OCI-LY7 (cell line): ENCODE data around the gene ZYG11B. TPM values are rescaled to one million over a fixed set of nuclear protein-coding genes. Genes with fewer than 3 reads are reported as not detected.

Source experiments
- BruUV-seq: library from RNA; stranded (reverse); fragments of 400-500 nt; replicated peaks from 2 replicates; lab custom pipeline; 2021; lab: Mats Ljungman, UMichigan
- CTCF ChIA-PET: fragments of 300-600 bp; sonication (Branson Sonifier 250); formaldehyde crosslinking; loops from one replicate; lab custom pipeline; 2022; ENCODE audit warnings: antibody characterized with exemption; ENCODE audit not compliant: unreplicated experiment; lab: Charles Lee
- POLR2A ChIA-PET: fragments of 300-600 bp; sonication (Branson Sonifier 250); formaldehyde crosslinking; loops from one replicate; lab custom pipeline; 2022; ENCODE audit warnings: antibody characterized with exemption; lab: Charles Lee
- DNase-seq: peaks from one replicate; pipeline ENCODE4 v3.0.0-alpha.2; 2015; ENCODE audit warnings: low spot score
- H2AFZ ChIP-seq: fragments of 200-600 bp; sonication (generic), shearing (Covaris generic); 2 replicates; pipeline ENCODE4 v1.6.1; 2014; ENCODE audit warnings: mild to moderate bottlenecking, antibody characterized with exemption, low read length, moderate library complexity
- H3K27ac ChIP-seq: fragments of 200-600 bp; sonication (generic); 2 replicates; pipeline ENCODE4 v1.5.1; 2014; ENCODE audit warnings: mixed run types, low read depth, mild to moderate bottlenecking, moderate library complexity, low read length, inconsistent platforms; ENCODE audit not compliant: poor library complexity, severe bottlenecking
- H3K36me3 ChIP-seq: fragments of 200-600 bp; sonication (generic); 2 replicates; pipeline ENCODE4 v1.6.1; 2014; ENCODE audit warnings: mild to moderate bottlenecking, antibody characterized with exemption, low read length, moderate library complexity, mixed read lengths; ENCODE audit not compliant: insufficient read depth
- H3K4me1 ChIP-seq: fragments of 200-600 bp; sonication (generic); 2 replicates; pipeline ENCODE4 v1.5.1; 2014; ENCODE audit warnings: mild to moderate bottlenecking, low read length; ENCODE audit not compliant: insufficient read depth, poor library complexity, severe bottlenecking
- H3K4me2 ChIP-seq: fragments of 200-600 bp; sonication (generic); 2 replicates; pipeline ENCODE4 v1.6.1; 2014; ENCODE audit warnings: mild to moderate bottlenecking, low read length
- H3K4me3 ChIP-seq: fragments of 200-600 bp; sonication (generic); 2 replicates; pipeline ENCODE4 v1.5.1; 2014; ENCODE audit warnings: mild to moderate bottlenecking, low read depth, low read length; ENCODE audit not compliant: poor library complexity, severe bottlenecking
- H3K79me2 ChIP-seq: fragments of 200-600 bp; sonication (generic); 2 replicates; pipeline ENCODE4 v1.6.1; 2016; ENCODE audit warnings: low read depth, mild to moderate bottlenecking, low read length, moderate library complexity, mixed read lengths; ENCODE audit not compliant: insufficient read depth
- H3K9me2 ChIP-seq: fragments of 200-600 bp; sonication (generic); 2 replicates; pipeline ENCODE4 v1.6.1; 2016; ENCODE audit warnings: mild to moderate bottlenecking, low read length, mixed read lengths; ENCODE audit not compliant: insufficient read depth
- H3K9me3 ChIP-seq: fragments of 200-600 bp; sonication (generic); 2 replicates; pipeline ENCODE4 v1.6.1; 2014; ENCODE audit warnings: mild to moderate bottlenecking, mixed run types, low read length, mixed read lengths
- H4K20me1 ChIP-seq: fragments of 200-600 bp; sonication (generic); 2 replicates; pipeline ENCODE4 v1.6.1; 2014; ENCODE audit warnings: mild to moderate bottlenecking, antibody characterized with exemption, low read length, moderate library complexity, mixed read lengths; ENCODE audit not compliant: insufficient read depth
- EZH2phosphoT487 ChIP-seq: fragments of 200-600 bp; sonication (generic); IDR thresholded peaks from 2 replicates; pipeline ENCODE4 v1.6.1; 2018; ENCODE audit warnings: low read depth, borderline replicate concordance, mild to moderate bottlenecking, mixed run types, antibody characterized with exemption, low read length, moderate library complexity, mixed read lengths
- intact Hi-C: fragments of 100-400 bp; cut with micrococcal nuclease; formaldehyde crosslinking; loops from one replicate; pipeline ENCODE4 v1.10.0; 2022; ENCODE audit not compliant: unreplicated experiment
- total RNA-seq, 2 experiments: library from RNA; depleted of rRNA in 1 of 2; stranded (reverse); fragments of >200 nt in 1 of 2; shearing (Covaris generic) in 1 of 2; gene quantifications; 2 replicates each; pipeline ENCODE4 v1.2.3, GENCODE V29; 2014 to 2022
- TF ChIP-seq, protein P1 (sequence below): fragments of 200-600 bp; sonication (generic); conservative IDR thresholded peaks from 2 replicates; pipeline ENCODE4 v1.5.1; 2014; ENCODE audit warnings: mild to moderate bottlenecking, antibody characterized with exemption, low read length, moderate library complexity, mixed read lengths

Gene ZYG11B
- total RNA-seq, 2 experiments from 2014 or later, result 11.2 to 15.9 TPM

GRCh38 chr1:52697795-52698674 lies 28.2 kb upstream of the ZYG11B start, which contains the start of gene COA7:
Gene COA7 (minus strand): TSS chr1:52698347. CDS start chr1:52698326, 21 bp downstream.
- peak within 1 kb of the TSS; percentile 80 for H3K4me2 ChIP-seq
- DNase-seq, result peak; percentile 71
- H3K27ac ChIP-seq, result no peak within 1 kb of the TSS
- no peaks in the 10 kb centered on the region for H4K20me1 ChIP-seq
- peak within 1 kb of the TSS; percentile 98 for H2AFZ ChIP-seq
- ChIA-PET POLR2A (interaction anchor here (0.6 to 1.0 kb wide), 2 partner anchors 29 to 36 kb away, joined by 3 to 6 read pairs; partner anchors contain the start of gene ZYG11B), CTCF (no interaction called here)
- no TSS peak for BruUV-seq
- H3K36me3 ChIP-seq, result peaks cover 22% of the 10 kb centered on the region
- intact Hi-C loops, result loop anchor here (5.0 kb wide), 1 partner anchor 499 kb away; the partner anchor contains the start of gene CPT2
- H3K79me2 ChIP-seq, result peaks cover 31% of the 10 kb centered on the region; the same call in 1 of the 2 replicates
- no peaks in the 10 kb centered on the region for H3K9me2 ChIP-seq
- peak within 1 kb of the TSS; percentile 77 for H3K4me3 ChIP-seq
- no peaks in the 10 kb centered on the region for H3K9me3 ChIP-seq
- H3K4me1 ChIP-seq, result peaks cover 19% of the 10 kb centered on the region
- TF ChIP-seq, protein P1, sequence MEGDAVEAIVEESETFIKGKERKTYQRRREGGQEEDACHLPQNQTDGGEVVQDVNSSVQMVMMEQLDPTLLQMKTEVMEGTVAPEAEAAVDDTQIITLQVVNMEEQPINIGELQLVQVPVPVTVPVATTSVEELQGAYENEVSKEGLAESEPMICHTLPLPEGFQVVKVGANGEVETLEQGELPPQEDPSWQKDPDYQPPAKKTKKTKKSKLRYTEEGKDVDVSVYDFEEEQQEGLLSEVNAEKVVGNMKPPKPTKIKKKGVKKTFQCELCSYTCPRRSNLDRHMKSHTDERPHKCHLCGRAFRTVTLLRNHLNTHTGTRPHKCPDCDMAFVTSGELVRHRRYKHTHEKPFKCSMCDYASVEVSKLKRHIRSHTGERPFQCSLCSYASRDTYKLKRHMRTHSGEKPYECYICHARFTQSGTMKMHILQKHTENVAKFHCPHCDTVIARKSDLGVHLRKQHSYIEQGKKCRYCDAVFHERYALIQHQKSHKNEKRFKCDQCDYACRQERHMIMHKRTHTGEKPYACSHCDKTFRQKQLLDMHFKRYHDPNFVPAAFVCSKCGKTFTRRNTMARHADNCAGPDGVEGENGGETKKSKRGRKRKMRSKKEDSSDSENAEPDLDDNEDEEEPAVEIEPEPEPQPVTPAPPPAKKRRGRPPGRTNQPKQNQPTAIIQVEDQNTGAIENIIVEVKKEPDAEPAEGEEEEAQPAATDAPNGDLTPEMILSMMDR, result no peak
- no peak for TF ChIP-seq EZH2phosphoT487

DNA sequence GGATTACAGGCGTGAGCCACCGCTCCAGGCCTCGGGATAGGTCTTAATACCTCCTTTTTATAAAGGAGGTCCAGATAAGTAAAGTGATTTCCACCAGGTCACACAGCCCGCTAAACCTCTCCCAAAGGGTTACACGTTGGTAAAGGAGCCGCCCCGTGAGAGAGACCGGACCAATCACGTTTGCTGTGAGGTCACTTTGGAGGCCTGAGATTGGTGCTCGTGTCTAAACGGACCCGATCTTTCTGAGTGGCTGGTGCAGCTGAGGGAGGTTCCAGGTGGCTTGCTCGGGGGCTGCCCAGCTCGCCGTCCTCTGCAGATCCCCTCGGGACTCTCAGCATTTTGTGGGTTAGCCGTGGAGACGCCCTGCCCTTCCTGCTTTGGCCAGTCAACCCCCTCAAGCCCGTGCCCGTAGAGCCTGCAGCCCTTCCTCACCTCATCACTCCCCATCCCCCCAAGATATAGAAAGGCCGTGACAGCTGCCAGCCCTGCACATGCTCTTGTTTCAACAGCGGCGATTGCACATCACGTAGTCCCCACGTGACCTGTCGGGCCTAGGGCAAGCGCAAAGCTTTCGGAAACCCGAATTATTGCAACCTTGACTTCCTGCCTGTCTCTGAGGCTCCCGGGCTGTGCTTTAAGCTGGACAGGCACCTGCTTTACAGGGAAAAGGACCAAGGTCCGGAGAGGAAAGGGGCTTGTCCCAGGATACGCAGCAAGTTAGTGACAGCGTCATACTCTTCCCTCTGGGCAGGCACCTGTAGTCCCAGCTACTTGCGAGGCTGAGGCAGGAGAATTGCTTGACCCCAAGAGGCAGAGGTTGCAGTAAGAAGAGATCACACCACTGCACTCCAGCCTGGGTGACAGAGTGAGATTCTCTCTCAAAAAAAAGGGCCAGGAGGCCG lies 23.1 kb upstream of the ZYG11B start:
- POLR2A ChIA-PET, result interaction anchor here (0.6 to 1.3 kb wide), 6 partner anchors 10 to 460 kb away, joined by 3 to 6 read pairs (median 4); no protein-coding TSS in a partner anchor
- intact Hi-C loops, result loop anchor here (2.0 to 10.0 kb wide), 4 partner anchors 24 to 312 kb away; partner anchors contain the start of gene ZYG11B
- DNase-seq, result peak; percentile 89
- CTCF ChIA-PET, result no interaction called here
- H3K4me3 ChIP-seq, result peak overlapping the region; percentile 62
- H3K4me1 ChIP-seq, result peaks cover 20% of the 10 kb centered on the region
- peak overlapping the region; percentile 77 for H2AFZ ChIP-seq
- peak overlapping the region; percentile 62 for H3K4me2 ChIP-seq
- H3K36me3 ChIP-seq, result no peaks in the 10 kb centered on the region
- H3K9me3 ChIP-seq, result no peaks in the 10 kb centered on the region
- TF ChIP-seq, protein P1, result no peak
- no peak for TF ChIP-seq EZH2phosphoT487
- H3K27ac ChIP-seq, result no peak overlapping the region
- H3K79me2 ChIP-seq, result no peaks in the 10 kb centered on the region
- no TSS peak for BruUV-seq
- H3K9me2 ChIP-seq, result no peaks in the 10 kb centered on the region
- no peaks in the 10 kb centered on the region for H4K20me1 ChIP-seq
